Epidermal melanocyte (primary cell): ENCODE results near the gene ZNF444.
"Not testable (repeated sequence)": the region's sequence is repeated elsewhere in the genome, so short reads cannot be mapped to it uniquely, and the experiment has no call there.

ENCODE experiments used
- DNase-seq: peaks from one replicate; pipeline ENCODE4 v3.0.0; 2011; ENCODE audit warnings: low spot score; ENCODE audit not compliant: insufficient read length

The ZNF444 gene

GRCh38 chr19:56140583-56141416, at the start of gene ZNF444:
Gene ZNF444, plus strand, starts transcription at chr19:56141287. Its CDS starts 5,625 bp downstream, at chr19:56146912.
- DNase-seq = peak; percentile 100

GRCh38 chr19:56091751-56092546, 49.1 kb upstream of the ZNF444 start:
- DNase-seq = no peak

DNA sequence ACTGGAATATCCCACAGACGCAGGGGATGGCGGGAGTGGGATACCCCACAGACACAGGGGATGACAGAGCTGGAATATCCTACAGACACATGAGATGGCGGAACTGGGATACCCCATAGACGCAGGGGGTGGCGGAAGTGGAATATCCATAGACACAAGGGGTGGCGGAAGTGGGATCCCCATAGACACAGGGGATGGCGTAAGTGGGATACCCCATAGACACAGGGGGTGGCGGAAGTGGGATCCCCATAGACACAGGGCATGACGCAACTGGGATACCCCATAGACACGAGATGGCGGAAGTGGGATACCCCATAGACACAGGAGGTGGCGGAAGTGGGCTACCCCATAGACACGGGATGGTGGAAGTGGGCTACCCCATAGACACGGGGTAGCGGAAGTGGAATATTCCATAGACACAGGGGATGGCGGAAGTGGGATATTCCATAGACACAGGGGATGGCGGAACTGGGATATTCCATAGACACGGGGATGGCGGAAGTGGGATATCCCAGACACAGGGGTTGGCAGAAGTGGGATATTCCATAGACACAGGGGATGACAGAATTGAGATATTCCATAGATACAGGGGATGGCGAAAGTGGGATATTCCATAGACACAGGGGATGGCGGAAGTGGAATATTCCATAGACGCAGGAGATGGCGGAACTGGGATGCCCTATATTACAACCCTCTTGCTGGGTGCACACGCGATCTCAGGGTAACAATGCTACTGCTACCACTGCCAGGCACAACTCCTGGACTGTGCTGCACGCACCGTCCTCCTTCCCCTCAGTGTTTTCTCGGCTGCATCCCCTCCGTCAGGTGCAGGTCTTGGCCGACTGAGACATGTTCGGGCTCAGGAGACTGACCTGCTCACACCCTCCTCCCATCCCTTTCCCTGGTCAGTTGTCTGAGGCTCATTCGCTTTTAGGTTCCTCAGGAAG, 48.1 kb upstream of the ZNF444 start:
- no peak for DNase-seq

DNA sequence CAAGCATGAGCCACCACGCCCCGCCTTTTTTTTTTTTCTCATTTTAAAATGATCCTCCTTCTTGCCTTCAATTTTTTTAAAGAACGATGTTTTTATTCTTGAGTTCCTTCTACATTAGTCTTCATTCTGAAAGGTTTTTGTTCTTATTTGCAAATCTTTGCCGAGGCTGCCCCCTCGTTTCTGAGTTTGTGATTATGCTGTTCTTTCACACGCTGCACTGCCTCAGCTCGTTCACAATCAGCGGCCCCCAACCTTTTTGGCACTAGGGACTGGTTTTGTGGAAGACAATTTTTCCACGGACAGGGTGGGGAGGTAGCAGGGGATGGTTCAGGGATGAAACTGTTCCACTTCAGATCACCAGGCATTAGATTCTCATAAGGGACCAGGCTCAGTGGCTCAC, 46.6 kb upstream of the ZNF444 start:
- no peak for DNase-seq

GRCh38 chr19:56096665-56097064, 44.4 kb upstream of the ZNF444 start:
- no peak for DNase-seq

DNA sequence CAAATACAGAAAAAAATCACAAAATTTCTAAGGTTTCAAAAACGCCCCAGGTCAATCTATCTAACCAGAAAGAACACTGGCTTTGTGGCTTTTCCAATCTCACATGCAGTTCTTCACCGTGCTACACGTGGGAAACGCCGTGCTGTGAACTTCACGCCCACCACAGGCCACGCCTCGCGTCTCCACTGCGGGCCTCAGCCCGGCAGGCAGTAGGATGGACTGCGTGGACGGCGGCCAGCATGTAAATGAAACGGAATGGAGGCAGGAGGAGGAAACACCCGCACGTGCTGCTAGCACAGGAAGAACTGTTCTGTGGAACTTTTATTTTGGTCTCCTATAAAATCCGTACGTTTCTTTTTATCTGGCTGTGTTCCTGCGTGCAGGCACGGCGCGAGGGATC, 43.8 kb upstream of the ZNF444 start:
- no peak for DNase-seq

- DNase-seq = no peak
These were observed 43.3 kb upstream of the ZNF444 start for GRCh38 chr19:56097776-56098175.

- DNase-seq = not testable (repeated sequence)
These were observed 42.9 kb upstream of the ZNF444 start for GRCh38 chr19:56098237-56098636.

GRCh38 chr19:56098731-56099568, 42.1 kb upstream of the ZNF444 start:
- no peak for DNase-seq

- no peak for DNase-seq
These were observed 41.2 kb upstream of the ZNF444 start for GRCh38 chr19:56099638-56100539.

DNA sequence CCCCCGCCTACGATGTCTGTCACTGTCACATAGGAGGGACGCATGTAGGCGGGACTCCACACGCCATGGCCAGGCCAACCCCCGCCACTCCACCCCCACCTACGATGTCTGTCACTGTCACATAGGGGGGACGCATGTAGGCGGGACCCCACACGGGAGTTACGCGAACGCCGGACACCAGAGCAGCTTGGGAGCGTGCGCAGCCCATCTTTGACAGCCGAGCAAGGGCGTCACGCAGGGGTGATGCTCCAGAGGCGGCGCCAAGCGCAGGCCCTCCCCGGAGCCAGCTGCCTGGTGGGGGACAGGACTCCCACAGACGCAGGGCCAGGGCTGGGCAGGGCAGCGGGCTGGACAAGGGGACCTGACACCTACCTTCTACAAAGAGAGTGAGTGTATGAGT, 40.0 kb upstream of the ZNF444 start:
- no peak for DNase-seq

- no peak for DNase-seq
These were observed 39.1 kb upstream of the ZNF444 start for GRCh38 chr19:56101746-56102535.

DNA sequence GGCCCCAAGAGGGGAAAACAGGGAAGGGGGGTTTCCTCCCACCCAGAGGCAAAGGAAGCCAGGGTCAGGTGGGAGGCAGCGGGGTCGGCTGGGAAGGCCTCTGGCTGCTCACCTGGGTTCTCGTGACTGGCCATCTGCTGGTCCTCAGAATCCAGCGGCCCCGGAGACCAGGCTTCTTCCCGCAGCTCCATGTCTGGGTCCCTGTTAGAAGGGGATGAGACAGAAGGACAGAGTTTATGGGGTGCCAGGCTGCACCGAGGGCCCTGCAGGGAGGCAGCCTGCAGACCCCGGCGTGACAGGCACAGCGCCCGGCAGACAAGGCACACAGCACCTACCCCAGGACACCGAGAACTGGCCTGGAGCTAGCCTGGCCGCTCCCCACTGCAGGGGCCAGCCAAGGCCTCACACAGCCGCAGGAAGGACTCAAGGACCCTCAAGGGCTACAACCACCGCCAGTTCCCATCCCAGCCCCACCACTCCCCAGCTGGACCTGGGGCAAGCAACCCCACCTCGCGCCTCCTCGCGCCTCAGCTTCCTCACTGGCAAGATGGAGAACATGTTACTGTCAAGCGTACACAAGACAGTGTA, 38.0 kb upstream of the ZNF444 start:
- no peak for DNase-seq

GRCh38 chr19:56104423-56104822, 36.7 kb upstream of the ZNF444 start:
- no peak for DNase-seq

- DNase-seq = no peak
These were observed 35.9 kb upstream of the ZNF444 start for GRCh38 chr19:56105090-56105701.

- DNase-seq = not testable (repeated sequence)
These were observed 35.2 kb upstream of the ZNF444 start for GRCh38 chr19:56105831-56106396.

DNA sequence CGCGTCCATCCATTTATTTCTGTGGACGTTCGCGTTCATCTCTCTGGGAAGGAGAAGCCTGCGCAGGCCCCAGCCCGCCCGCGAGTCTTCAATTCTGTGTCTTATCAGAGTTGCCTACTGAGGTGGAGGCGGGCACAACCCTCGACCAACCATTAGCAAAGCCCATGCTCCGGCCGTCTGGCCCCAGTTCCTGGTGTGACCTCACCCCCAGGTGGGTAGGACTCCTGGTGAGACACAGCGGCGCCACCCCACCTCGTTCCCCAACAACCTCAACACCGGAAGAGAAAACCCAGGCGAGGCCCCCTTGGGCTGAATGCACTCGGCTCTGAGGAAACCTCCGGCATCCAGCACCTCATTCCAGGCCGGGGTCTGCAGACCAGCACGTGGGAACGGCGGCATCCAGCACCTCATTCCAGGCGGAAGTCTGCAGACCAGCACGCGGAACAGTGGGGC, 34.7 kb upstream of the ZNF444 start:
- DNase-seq = no peak
